ENCODE results near the gene ATP6AP2. TPM values are rescaled to one million over a fixed set of nuclear protein-coding genes. Genes with fewer than 3 reads are reported as not detected.
A peak's percentile ranks its signal among the peaks of the same experiment; 100 is the strongest.

Gene ATP6AP2

GRCh38 chrX:40651620-40652223 is 71.0 kb downstream of the ATP6AP2 start:
- peak; percentile 41 for DNase-seq
- Histone ChIP-seq H3K36me3 (ENCODE audit: control insufficient read depth, insufficient read depth, low read length) (no peaks in the 10 kb centered on the region), H3K27ac (ENCODE audit: low read depth, low read length) (no peak overlapping the region), H2BK15ac (replicated peaks; ENCODE audit: low read depth) (no peak overlapping the region), H4K5ac (ENCODE audit: low read length) (no peak overlapping the region), H3K27me3 (ENCODE audit: insufficient read depth, low read length, poor library complexity) (no peaks in the 10 kb centered on the region), H3K79me1 (ENCODE audit: low read length) (no peaks in the 10 kb centered on the region), H4K8ac (ENCODE audit: low read depth, low read length) (no peak overlapping the region), H3K4me3 (ENCODE audit: low read length) (no peak overlapping the region), H3K9ac (ENCODE audit: low read length) (no peak overlapping the region), H3K4ac (ENCODE audit: low read depth, low read length) (no peak overlapping the region), H3K4me2 (ENCODE audit: low read length) (no peak overlapping the region), H2BK5ac (ENCODE audit: low read length) (no peak overlapping the region), H2AK5ac (ENCODE audit: low read length) (no peak overlapping the region), H3K23ac (ENCODE audit: low read length) (no peak overlapping the region), H3K56ac (ENCODE audit: low read length) (no peak overlapping the region), H2BK120ac (ENCODE audit: low read depth, low read length) (no peak overlapping the region), H3K18ac (ENCODE audit: low read length) (no peak overlapping the region), H3K4me1 (ENCODE audit: control insufficient read depth, low read depth, low read length) (no peaks in the 10 kb centered on the region), H3K79me2 (ENCODE audit: control insufficient read depth, insufficient read depth, low read length) (no peaks in the 10 kb centered on the region)
- no CpG with 5 or more reads among the region's 3 CpGs for WGBS (ENCODE audit: extremely low coverage, insufficient coverage, low lambda C conversion rate)

GRCh38 chrX:40652664-40653063 is 71.9 kb downstream of the ATP6AP2 start:
- Histone ChIP-seq H2AK5ac (ENCODE audit: low read length) (no peak overlapping the region), H3K79me1 (ENCODE audit: low read length) (no peaks in the 10 kb centered on the region), H3K4ac (ENCODE audit: low read depth, low read length) (no peak overlapping the region), H3K79me2 (ENCODE audit: control insufficient read depth, insufficient read depth, low read length) (no peaks in the 10 kb centered on the region), H4K5ac (ENCODE audit: low read length) (no peak overlapping the region), H3K9ac (ENCODE audit: low read length) (no peak overlapping the region), H3K36me3 (ENCODE audit: control insufficient read depth, insufficient read depth, low read length) (no peaks in the 10 kb centered on the region), H2BK120ac (ENCODE audit: low read depth, low read length) (no peak overlapping the region), H2BK15ac (replicated peaks; ENCODE audit: low read depth) (no peak overlapping the region), H2BK5ac (ENCODE audit: low read length) (no peak overlapping the region), H4K8ac (ENCODE audit: low read depth, low read length) (no peak overlapping the region), H3K23ac (ENCODE audit: low read length) (no peak overlapping the region), H3K4me2 (ENCODE audit: low read length) (no peak overlapping the region), H3K27ac (ENCODE audit: low read depth, low read length) (no peak overlapping the region), H3K56ac (ENCODE audit: low read length) (no peak overlapping the region), H3K4me1 (ENCODE audit: control insufficient read depth, low read depth, low read length) (no peaks in the 10 kb centered on the region), H3K18ac (ENCODE audit: low read length) (no peak overlapping the region), H3K4me3 (ENCODE audit: low read length) (no peak overlapping the region), H3K27me3 (ENCODE audit: insufficient read depth, low read length, poor library complexity) (no peaks in the 10 kb centered on the region)
- WGBS (ENCODE audit: extremely low coverage, insufficient coverage, low lambda C conversion rate): no CpG with 5 or more reads among the region's 1 CpG
- no peak for DNase-seq

GRCh38 chrX:40653535-40653934 is 72.8 kb downstream of the ATP6AP2 start:
- H2BK15ac ChIP-seq (replicated peaks; ENCODE audit: low read depth): no peak overlapping the region
- DNase-seq: no peak
- H3K27me3 ChIP-seq (ENCODE audit: insufficient read depth, low read length, poor library complexity): no peaks in the 10 kb centered on the region
- no peak overlapping the region for H3K23ac ChIP-seq (ENCODE audit: low read length)
- H2AK5ac ChIP-seq (ENCODE audit: low read length): no peak overlapping the region
- H3K4me3 ChIP-seq (ENCODE audit: low read length): no peak overlapping the region
- no peak overlapping the region for H3K9ac ChIP-seq (ENCODE audit: low read length)
- no peaks in the 10 kb centered on the region for H3K79me2 ChIP-seq (ENCODE audit: control insufficient read depth, insufficient read depth, low read length)
- H3K4ac ChIP-seq (ENCODE audit: low read depth, low read length): no peak overlapping the region
- no CpG with 5 or more reads among the region's 2 CpGs for WGBS (ENCODE audit: extremely low coverage, insufficient coverage, low lambda C conversion rate)
- no peaks in the 10 kb centered on the region for H3K36me3 ChIP-seq (ENCODE audit: control insufficient read depth, insufficient read depth, low read length)
- no peak overlapping the region for H4K5ac ChIP-seq (ENCODE audit: low read length)
- no peak overlapping the region for H3K4me2 ChIP-seq (ENCODE audit: low read length)
- H2BK120ac ChIP-seq (ENCODE audit: low read depth, low read length): no peak overlapping the region
- H3K56ac ChIP-seq (ENCODE audit: low read length): no peak overlapping the region
- no peak overlapping the region for H3K27ac ChIP-seq (ENCODE audit: low read depth, low read length)
- no peaks in the 10 kb centered on the region for H3K79me1 ChIP-seq (ENCODE audit: low read length)
- H3K18ac ChIP-seq (ENCODE audit: low read length): no peak overlapping the region
- no peaks in the 10 kb centered on the region for H3K4me1 ChIP-seq (ENCODE audit: control insufficient read depth, low read depth, low read length)
- no peak overlapping the region for H4K8ac ChIP-seq (ENCODE audit: low read depth, low read length)
- no peak overlapping the region for H2BK5ac ChIP-seq (ENCODE audit: low read length)

Small RNA genes within 50 kb of the gene (small RNA-seq; reads per million reads assigned to genes)
- gene RNU7-164P (ENCODE audit: insufficient read depth): not detected
